HUES64 (cell line): ENCODE measurements around the gene PLEKHA5.
A peak's percentile ranks its signal among the peaks of the same experiment; 100 is the strongest.
"Not testable (repeated sequence)": the region's sequence is repeated elsewhere in the genome, so short reads cannot be mapped to it uniquely, and the experiment has no call there.

ENCODE experiments used
- H3K27ac ChIP-seq: 2 replicates; pipeline ENCODE4 v1.7.0; 2013; ENCODE audit warnings: low read depth, low read length, inconsistent platforms
- H3K27me3 ChIP-seq: 2 replicates; pipeline ENCODE4 v1.6.1; 2013; ENCODE audit warnings: mild to moderate bottlenecking, low read length; ENCODE audit not compliant: insufficient read depth
- H3K36me3 ChIP-seq: 2 replicates; pipeline ENCODE4 v1.6.1; 2013; ENCODE audit warnings: mild to moderate bottlenecking, low read length; ENCODE audit not compliant: insufficient read depth
- H3K4me1 ChIP-seq: 2 replicates; pipeline ENCODE4 v1.6.1; 2013; ENCODE audit warnings: mild to moderate bottlenecking, low read length, moderate library complexity; ENCODE audit not compliant: insufficient read depth
- H3K4me3 ChIP-seq: 2 replicates; pipeline ENCODE4 v1.5.1; 2013; ENCODE audit warnings: mild to moderate bottlenecking, low read length, moderate library complexity
- H3K9ac ChIP-seq: 2 replicates; pipeline ENCODE4 v1.6.1; 2013; ENCODE audit warnings: mild to moderate bottlenecking, low read depth, low read length
- H3K9me3 ChIP-seq: 2 replicates; pipeline ENCODE4 v1.6.1; 2013; ENCODE audit warnings: low read depth, low read length; ENCODE audit not compliant: insufficient read depth
- WGBS: fragments of 150-250, 120-280 bp; methylation state at CpG from one replicate; pipeline ENCODE4 v1.1.7; 2013; ENCODE audit warnings: missing lambda C conversion rate; 5-methylcytosine and 5-hydroxymethylcytosine counted together

PLEKHA5 gene

GRCh38 chr12:19409376-19409775, 279.8 kb downstream of the PLEKHA5 start:
- no peaks in the 10 kb centered on the region for H3K36me3 ChIP-seq
- peak overlapping the region; percentile 84; the same call in 1 of the 2 replicates for H3K27ac ChIP-seq
- 36% methylated on average over 2 of the region's 3 CpGs for WGBS
- no peak overlapping the region for H3K4me3 ChIP-seq
- H3K9ac ChIP-seq, result 0 out of 2 replicates have a peak overlapping the region, but pooled peaks have one; percentile 7
- H3K27me3 ChIP-seq, result no peaks in the 10 kb centered on the region
- H3K4me1 ChIP-seq, result peaks cover 32% of the 10 kb centered on the region
- H3K9me3 ChIP-seq, result no peaks in the 10 kb centered on the region

GRCh38 chr12:19410211-19410610, 280.7 kb downstream of the PLEKHA5 start:
- H3K36me3 ChIP-seq, result no peaks in the 10 kb centered on the region
- no peak overlapping the region for H3K4me3 ChIP-seq
- H3K9ac ChIP-seq, result no peak overlapping the region

GRCh38 chr12:19410629-19411185, 281.2 kb downstream of the PLEKHA5 start:
- no peak overlapping the region for H3K9ac ChIP-seq
- H3K4me1 ChIP-seq, result peaks cover 32% of the 10 kb centered on the region
- no peaks in the 10 kb centered on the region for H3K9me3 ChIP-seq
- peak overlapping the region; percentile 84 for H3K27ac ChIP-seq
- H3K27me3 ChIP-seq, result no peaks in the 10 kb centered on the region
- 25% methylated on average over 6 of the region's 7 CpGs for WGBS
- H3K36me3 ChIP-seq, result no peaks in the 10 kb centered on the region
- H3K4me3 ChIP-seq, result no peak overlapping the region

More at GRCh38 chr12:19410211-19410610, 280.7 kb downstream of the PLEKHA5 start:
- no peaks in the 10 kb centered on the region for H3K9me3 ChIP-seq
- H3K4me1 ChIP-seq, result peaks cover 32% of the 10 kb centered on the region
- H3K27me3 ChIP-seq, result no peaks in the 10 kb centered on the region
- H3K27ac ChIP-seq, result peak overlapping the region; percentile 84
- 42% methylated on average over 6 of the region's 6 CpGs for WGBS

- WGBS, result 63% methylated on average over 10 of the region's 10 CpGs
- peak overlapping the region; percentile 84 for H3K27ac ChIP-seq
Measured at GRCh38 chr12:19411234-19412204, 282.0 kb downstream of the PLEKHA5 start.

GRCh38 chr12:19412844-19413243, 283.3 kb downstream of the PLEKHA5 start:
- Histone ChIP-seq H3K27ac (peak overlapping the region; percentile 42; the same call in 1 of the 2 replicates), H3K9ac (no peak overlapping the region), H3K36me3 (no peaks in the 10 kb centered on the region), H3K27me3 (no peaks in the 10 kb centered on the region), H3K4me3 (no peak overlapping the region), H3K4me1 (peaks cover 32% of the 10 kb centered on the region), H3K9me3 (no peaks in the 10 kb centered on the region)
- WGBS, result 94% methylated on average over 23 of the region's 23 CpGs

More at GRCh38 chr12:19411234-19412204, 282.0 kb downstream of the PLEKHA5 start:
- H3K9ac ChIP-seq, result no peak overlapping the region
- H3K9me3 ChIP-seq, result no peaks in the 10 kb centered on the region
- no peaks in the 10 kb centered on the region for H3K36me3 ChIP-seq
- H3K4me3 ChIP-seq, result no peak overlapping the region
- peaks cover 32% of the 10 kb centered on the region for H3K4me1 ChIP-seq
- no peaks in the 10 kb centered on the region for H3K27me3 ChIP-seq

GRCh38 chr12:19413582-19413981, 284.0 kb downstream of the PLEKHA5 start:
- H3K9me3 ChIP-seq, H3K27me3 ChIP-seq, H3K27ac ChIP-seq, H3K36me3 ChIP-seq, H3K4me3 ChIP-seq, H3K9ac ChIP-seq: not testable (repeated sequence)
- H3K4me1 ChIP-seq, result peaks cover 32% of the 10 kb centered on the region
- 89% methylated on average over 5 of the region's 5 CpGs for WGBS

- H3K4me1 ChIP-seq, result peaks cover 14% of the 10 kb centered on the region
- no peak overlapping the region for H3K9ac ChIP-seq
- no peaks in the 10 kb centered on the region for H3K9me3 ChIP-seq
- no peak overlapping the region for H3K4me3 ChIP-seq
- no peaks in the 10 kb centered on the region for H3K36me3 ChIP-seq
- H3K27ac ChIP-seq, result no peak overlapping the region
- H3K27me3 ChIP-seq, result no peaks in the 10 kb centered on the region
Measured at GRCh38 chr12:19415563-19415962, 286.0 kb downstream of the PLEKHA5 start.

- WGBS, result 95% methylated on average over 14 of the region's 14 CpGs
Measured at GRCh38 chr12:19419086-19419485, 289.6 kb downstream of the PLEKHA5 start.

GRCh38 chr12:19421503-19422282, 292.2 kb downstream of the PLEKHA5 start:
- H3K9me3 ChIP-seq, result no peaks in the 10 kb centered on the region
- 92% methylated on average over 5 of the region's 6 CpGs for WGBS
- no peak overlapping the region for H3K9ac ChIP-seq
- H3K27ac ChIP-seq, result no peak overlapping the region
- H3K27me3 ChIP-seq, result no peaks in the 10 kb centered on the region
- H3K36me3 ChIP-seq, result no peaks in the 10 kb centered on the region
- H3K4me1 ChIP-seq, result no peaks in the 10 kb centered on the region
- H3K4me3 ChIP-seq, result no peak overlapping the region

More at GRCh38 chr12:19419086-19419485, 289.6 kb downstream of the PLEKHA5 start:
- no peak overlapping the region for H3K27ac ChIP-seq
- no peaks in the 10 kb centered on the region for H3K4me1 ChIP-seq
- no peaks in the 10 kb centered on the region for H3K27me3 ChIP-seq
- no peaks in the 10 kb centered on the region for H3K9me3 ChIP-seq
- no peak overlapping the region for H3K4me3 ChIP-seq
- no peaks in the 10 kb centered on the region for H3K36me3 ChIP-seq
- no peak overlapping the region for H3K9ac ChIP-seq

GRCh38 chr12:19423166-19423930, 293.8 kb downstream of the PLEKHA5 start:
- Histone ChIP-seq H3K4me3 (no peak overlapping the region), H3K27me3 (no peaks in the 10 kb centered on the region), H3K9me3 (no peaks in the 10 kb centered on the region), H3K36me3 (no peaks in the 10 kb centered on the region), H3K9ac (no peak overlapping the region), H3K4me1 (no peaks in the 10 kb centered on the region), H3K27ac (no peak overlapping the region)
- 96% methylated on average over 11 of the region's 12 CpGs for WGBS
